SK-N-SH treated with all-trans-retinoic acid at 6 μM for 48 hours (cell line): ENCODE measurements around the gene HLA-DRA.

ENCODE experiments used
- ATAC-seq: fragments of 200-7000 bp; cut with Tn5 transposase; 3 replicates; pipeline ENCODE4 v1.9.1; 2020; ENCODE audit warnings: mild to moderate bottlenecking, moderate library complexity
- ARNTL ChIP-seq: fragments of 450-650 bp; formaldehyde crosslinking; IDR thresholded peaks from 2 replicates; pipeline ENCODE4 v1.5.0; 2020; ENCODE audit warnings: low read depth, mild to moderate bottlenecking, moderate library complexity, borderline replicate concordance
- BACH2 ChIP-seq: fragments of 250-450 bp; sonication (Bioruptor Pico); IDR thresholded peaks from 2 replicates; pipeline ENCODE4 v1.9.0; 2021; ENCODE audit warnings: mild to moderate bottlenecking, borderline replicate concordance
- CSDC2 ChIP-seq: fragments of 250-450 bp; sonication (Bioruptor Pico); IDR thresholded peaks from 2 replicates; pipeline ENCODE4 v1.5.0; 2020; ENCODE audit warnings: mild to moderate bottlenecking, moderate library complexity
- GLIS3 ChIP-seq: fragments of 250-450 bp; sonication (Bioruptor Pico); IDR thresholded peaks from 2 replicates; pipeline ENCODE4 v1.5.0; 2020; ENCODE audit warnings: mild to moderate bottlenecking, moderate library complexity
- ISL1 ChIP-seq: fragments of 250-450 bp; sonication (Bioruptor Pico); IDR thresholded peaks from 2 replicates; pipeline ENCODE4 v2.1.2; 2022; ENCODE audit warnings: mild to moderate bottlenecking, moderate library complexity
- OSR1 ChIP-seq: fragments of 250-450 bp; sonication (Bioruptor Pico); IDR thresholded peaks from 2 replicates; pipeline ENCODE4 v1.8.0; 2022; ENCODE audit warnings: moderate library complexity, mild to moderate bottlenecking, inconsistent platforms
- POU6F1 ChIP-seq: fragments of 250-450 bp; sonication (Bioruptor Pico); IDR thresholded peaks from 2 replicates; pipeline ENCODE4 v1.8.0; 2021; ENCODE audit warnings: low read depth, mild to moderate bottlenecking, moderate library complexity, borderline replicate concordance
- PPARA ChIP-seq: fragments of 250-450 bp; sonication (Bioruptor Pico); IDR thresholded peaks from 2 replicates; pipeline ENCODE4 v1.5.0; 2020; ENCODE audit warnings: mild to moderate bottlenecking, borderline replicate concordance
- RARB ChIP-seq: fragments of 250-450 bp; sonication (Bioruptor Pico); IDR thresholded peaks from 2 replicates; pipeline ENCODE4 v1.8.0; 2021; ENCODE audit warnings: mild to moderate bottlenecking, moderate library complexity
- SNAI2 ChIP-seq: fragments of 250-450 bp; sonication (Bioruptor Pico); IDR thresholded peaks from 2 replicates; pipeline ENCODE4 v1.5.0; 2020; ENCODE audit warnings: mild to moderate bottlenecking, moderate library complexity
- TCF4 ChIP-seq: fragments of 250-450 bp; sonication (Bioruptor Pico); IDR thresholded peaks from 2 replicates; pipeline ENCODE4 v1.8.0; 2021; ENCODE audit warnings: mild to moderate bottlenecking, moderate library complexity, borderline replicate concordance
- TOX ChIP-seq: fragments of 250-450 bp; sonication (Bioruptor Pico); IDR thresholded peaks from 2 replicates; pipeline ENCODE4 v1.8.0; 2021; ENCODE audit warnings: mild to moderate bottlenecking, moderate library complexity, borderline replicate concordance
- ZC3H10 ChIP-seq: fragments of 250-450 bp; sonication (Bioruptor Pico); IDR thresholded peaks from 2 replicates; pipeline ENCODE4 v1.5.1; 2021; ENCODE audit warnings: mild to moderate bottlenecking, moderate library complexity
- ZFP3 ChIP-seq: fragments of 250-450 bp; sonication (Bioruptor Pico); IDR thresholded peaks from 2 replicates; pipeline ENCODE4 v1.5.0; 2020; ENCODE audit warnings: mild to moderate bottlenecking, moderate library complexity
- ZNF565 ChIP-seq: fragments of 450-650 bp; formaldehyde crosslinking; conservative IDR thresholded peaks from 2 replicates; pipeline ENCODE4 v1.5.0; 2020; ENCODE audit warnings: low read depth, mild to moderate bottlenecking, moderate library complexity
- ZNF70 ChIP-seq: fragments of 450-650 bp; formaldehyde crosslinking; IDR thresholded peaks from 2 replicates; pipeline ENCODE4 v1.5.0; 2020; ENCODE audit warnings: mild to moderate bottlenecking, moderate library complexity
- ZNF8 ChIP-seq: fragments of 450-650 bp; formaldehyde crosslinking; IDR thresholded peaks from 2 replicates; pipeline ENCODE4 v1.5.0; 2020; ENCODE audit warnings: mild to moderate bottlenecking, moderate library complexity
- TF ChIP-seq, protein P1 (sequence below): fragments of 250-450 bp; sonication (Bioruptor Pico); IDR thresholded peaks from 2 replicates; pipeline ENCODE4 v1.5.0; 2020; ENCODE audit warnings: mild to moderate bottlenecking, moderate library complexity
- TF ChIP-seq, protein P2 (sequence below): fragments of 250-450 bp; sonication (Bioruptor Pico); IDR thresholded peaks from 2 replicates; pipeline ENCODE4 v1.5.1; 2020; ENCODE audit warnings: low read depth, mild to moderate bottlenecking, moderate library complexity
- TF ChIP-seq, protein P3 (sequence below): fragments of 250-450 bp; sonication (Bioruptor Pico); IDR thresholded peaks from 2 replicates; pipeline ENCODE4 v1.5.1; 2021; ENCODE audit warnings: mild to moderate bottlenecking, moderate library complexity
- TF ChIP-seq, protein P4 (sequence below): fragments of 250-450 bp; sonication (Bioruptor Pico); IDR thresholded peaks from 2 replicates; pipeline ENCODE4 v1.8.0; 2020; ENCODE audit warnings: mild to moderate bottlenecking, moderate library complexity, borderline replicate concordance

The HLA-DRA gene

GRCh38 chr6:32411566-32412327 lies 27.9 kb upstream of the HLA-DRA start:
- TF ChIP-seq OSR1 (CRISPR knock-in tag) = no peak
- TF ChIP-seq, protein P1, sequence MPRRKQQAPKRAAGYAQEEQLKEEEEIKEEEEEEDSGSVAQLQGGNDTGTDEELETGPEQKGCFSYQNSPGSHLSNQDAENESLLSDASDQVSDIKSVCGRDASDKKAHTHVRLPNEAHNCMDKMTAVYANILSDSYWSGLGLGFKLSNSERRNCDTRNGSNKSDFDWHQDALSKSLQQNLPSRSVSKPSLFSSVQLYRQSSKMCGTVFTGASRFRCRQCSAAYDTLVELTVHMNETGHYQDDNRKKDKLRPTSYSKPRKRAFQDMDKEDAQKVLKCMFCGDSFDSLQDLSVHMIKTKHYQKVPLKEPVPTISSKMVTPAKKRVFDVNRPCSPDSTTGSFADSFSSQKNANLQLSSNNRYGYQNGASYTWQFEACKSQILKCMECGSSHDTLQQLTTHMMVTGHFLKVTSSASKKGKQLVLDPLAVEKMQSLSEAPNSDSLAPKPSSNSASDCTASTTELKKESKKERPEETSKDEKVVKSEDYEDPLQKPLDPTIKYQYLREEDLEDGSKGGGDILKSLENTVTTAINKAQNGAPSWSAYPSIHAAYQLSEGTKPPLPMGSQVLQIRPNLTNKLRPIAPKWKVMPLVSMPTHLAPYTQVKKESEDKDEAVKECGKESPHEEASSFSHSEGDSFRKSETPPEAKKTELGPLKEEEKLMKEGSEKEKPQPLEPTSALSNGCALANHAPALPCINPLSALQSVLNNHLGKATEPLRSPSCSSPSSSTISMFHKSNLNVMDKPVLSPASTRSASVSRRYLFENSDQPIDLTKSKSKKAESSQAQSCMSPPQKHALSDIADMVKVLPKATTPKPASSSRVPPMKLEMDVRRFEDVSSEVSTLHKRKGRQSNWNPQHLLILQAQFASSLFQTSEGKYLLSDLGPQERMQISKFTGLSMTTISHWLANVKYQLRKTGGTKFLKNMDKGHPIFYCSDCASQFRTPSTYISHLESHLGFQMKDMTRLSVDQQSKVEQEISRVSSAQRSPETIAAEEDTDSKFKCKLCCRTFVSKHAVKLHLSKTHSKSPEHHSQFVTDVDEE = no peak
- TF ChIP-seq GLIS3 = no peak
- TF ChIP-seq, protein P2, sequence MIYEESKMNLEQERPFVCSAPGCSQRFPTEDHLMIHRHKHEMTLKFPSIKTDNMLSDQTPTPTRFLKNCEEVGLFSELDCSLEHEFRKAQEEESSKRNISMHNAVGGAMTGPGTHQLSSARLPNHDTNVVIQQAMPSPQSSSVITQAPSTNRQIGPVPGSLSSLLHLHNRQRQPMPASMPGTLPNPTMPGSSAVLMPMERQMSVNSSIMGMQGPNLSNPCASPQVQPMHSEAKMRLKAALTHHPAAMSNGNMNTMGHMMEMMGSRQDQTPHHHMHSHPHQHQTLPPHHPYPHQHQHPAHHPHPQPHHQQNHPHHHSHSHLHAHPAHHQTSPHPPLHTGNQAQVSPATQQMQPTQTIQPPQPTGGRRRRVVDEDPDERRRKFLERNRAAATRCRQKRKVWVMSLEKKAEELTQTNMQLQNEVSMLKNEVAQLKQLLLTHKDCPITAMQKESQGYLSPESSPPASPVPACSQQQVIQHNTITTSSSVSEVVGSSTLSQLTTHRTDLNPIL (CRISPR knock-in tag) = no peak
- TF ChIP-seq ZNF565 (CRISPR knock-in tag) = no peak
- no peak for TF ChIP-seq ISL1
- no peak for TF ChIP-seq BACH2 (CRISPR knock-in tag)
- no peak for TF ChIP-seq TOX (CRISPR knock-in tag)
- TF ChIP-seq ZC3H10 (CRISPR knock-in tag) = no peak
- no peak for TF ChIP-seq POU6F1 (CRISPR knock-in tag)
- TF ChIP-seq ZNF8 (CRISPR knock-in tag) = no peak
- TF ChIP-seq TCF4 (CRISPR knock-in tag) = no peak
- no peak for TF ChIP-seq RARB (CRISPR knock-in tag)
- TF ChIP-seq PPARA = no peak
- no peak for TF ChIP-seq ZFP3
- TF ChIP-seq, protein P3, sequence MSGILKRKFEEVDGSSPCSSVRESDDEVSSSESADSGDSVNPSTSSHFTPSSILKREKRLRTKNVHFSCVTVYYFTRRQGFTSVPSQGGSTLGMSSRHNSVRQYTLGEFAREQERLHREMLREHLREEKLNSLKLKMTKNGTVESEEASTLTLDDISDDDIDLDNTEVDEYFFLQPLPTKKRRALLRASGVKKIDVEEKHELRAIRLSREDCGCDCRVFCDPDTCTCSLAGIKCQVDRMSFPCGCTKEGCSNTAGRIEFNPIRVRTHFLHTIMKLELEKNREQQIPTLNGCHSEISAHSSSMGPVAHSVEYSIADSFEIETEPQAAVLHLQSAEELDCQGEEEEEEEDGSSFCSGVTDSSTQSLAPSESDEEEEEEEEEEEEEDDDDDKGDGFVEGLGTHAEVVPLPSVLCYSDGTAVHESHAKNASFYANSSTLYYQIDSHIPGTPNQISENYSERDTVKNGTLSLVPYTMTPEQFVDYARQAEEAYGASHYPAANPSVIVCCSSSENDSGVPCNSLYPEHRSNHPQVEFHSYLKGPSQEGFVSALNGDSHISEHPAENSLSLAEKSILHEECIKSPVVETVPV (CRISPR knock-in tag) = no peak
- TF ChIP-seq ARNTL (CRISPR knock-in tag) = no peak
- ATAC-seq = no peak

- no peak for TF ChIP-seq CSDC2
- TF ChIP-seq ZNF565 (CRISPR knock-in tag) = no peak
- TF ChIP-seq ISL1 = no peak
- TF ChIP-seq OSR1 (CRISPR knock-in tag) = no peak
- TF ChIP-seq, protein P4, sequence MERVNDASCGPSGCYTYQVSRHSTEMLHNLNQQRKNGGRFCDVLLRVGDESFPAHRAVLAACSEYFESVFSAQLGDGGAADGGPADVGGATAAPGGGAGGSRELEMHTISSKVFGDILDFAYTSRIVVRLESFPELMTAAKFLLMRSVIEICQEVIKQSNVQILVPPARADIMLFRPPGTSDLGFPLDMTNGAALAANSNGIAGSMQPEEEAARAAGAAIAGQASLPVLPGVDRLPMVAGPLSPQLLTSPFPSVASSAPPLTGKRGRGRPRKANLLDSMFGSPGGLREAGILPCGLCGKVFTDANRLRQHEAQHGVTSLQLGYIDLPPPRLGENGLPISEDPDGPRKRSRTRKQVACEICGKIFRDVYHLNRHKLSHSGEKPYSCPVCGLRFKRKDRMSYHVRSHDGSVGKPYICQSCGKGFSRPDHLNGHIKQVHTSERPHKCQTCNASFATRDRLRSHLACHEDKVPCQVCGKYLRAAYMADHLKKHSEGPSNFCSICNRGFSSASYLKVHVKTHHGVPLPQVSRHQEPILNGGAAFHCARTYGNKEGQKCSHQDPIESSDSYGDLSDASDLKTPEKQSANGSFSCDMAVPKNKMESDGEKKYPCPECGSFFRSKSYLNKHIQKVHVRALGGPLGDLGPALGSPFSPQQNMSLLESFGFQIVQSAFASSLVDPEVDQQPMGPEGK = no peak
- TF ChIP-seq GLIS3 = no peak
- no peak for TF ChIP-seq ZNF70 (CRISPR knock-in tag)
- TF ChIP-seq ZFP3 = no peak
- TF ChIP-seq POU6F1 (CRISPR knock-in tag) = no peak
- no peak for TF ChIP-seq ZNF8 (CRISPR knock-in tag)
- TF ChIP-seq SNAI2 (CRISPR knock-in tag) = no peak
- ATAC-seq = peak; percentile 92
Observed at GRCh38 chr6:32413427-32414047, 26.1 kb upstream of the HLA-DRA start.
